Measurements from ENCODE around the gene ADAMTSL1. TPM values are rescaled to one million over a fixed set of nuclear protein-coding genes. Genes with fewer than 3 reads are reported as not detected.

The ADAMTSL1 gene
- total and polyA plus RNA-seq, 9 of the 15 experiments (the other 6 are each of a cell fraction or from before 2014, with no cell fraction given) = 0.01 TPM; not detected in 8

GRCh38 chr9:18935541-18935940 lies 461.6 kb downstream of the ADAMTSL1 start (continued):
- TF ChIP-seq, protein P1, sequence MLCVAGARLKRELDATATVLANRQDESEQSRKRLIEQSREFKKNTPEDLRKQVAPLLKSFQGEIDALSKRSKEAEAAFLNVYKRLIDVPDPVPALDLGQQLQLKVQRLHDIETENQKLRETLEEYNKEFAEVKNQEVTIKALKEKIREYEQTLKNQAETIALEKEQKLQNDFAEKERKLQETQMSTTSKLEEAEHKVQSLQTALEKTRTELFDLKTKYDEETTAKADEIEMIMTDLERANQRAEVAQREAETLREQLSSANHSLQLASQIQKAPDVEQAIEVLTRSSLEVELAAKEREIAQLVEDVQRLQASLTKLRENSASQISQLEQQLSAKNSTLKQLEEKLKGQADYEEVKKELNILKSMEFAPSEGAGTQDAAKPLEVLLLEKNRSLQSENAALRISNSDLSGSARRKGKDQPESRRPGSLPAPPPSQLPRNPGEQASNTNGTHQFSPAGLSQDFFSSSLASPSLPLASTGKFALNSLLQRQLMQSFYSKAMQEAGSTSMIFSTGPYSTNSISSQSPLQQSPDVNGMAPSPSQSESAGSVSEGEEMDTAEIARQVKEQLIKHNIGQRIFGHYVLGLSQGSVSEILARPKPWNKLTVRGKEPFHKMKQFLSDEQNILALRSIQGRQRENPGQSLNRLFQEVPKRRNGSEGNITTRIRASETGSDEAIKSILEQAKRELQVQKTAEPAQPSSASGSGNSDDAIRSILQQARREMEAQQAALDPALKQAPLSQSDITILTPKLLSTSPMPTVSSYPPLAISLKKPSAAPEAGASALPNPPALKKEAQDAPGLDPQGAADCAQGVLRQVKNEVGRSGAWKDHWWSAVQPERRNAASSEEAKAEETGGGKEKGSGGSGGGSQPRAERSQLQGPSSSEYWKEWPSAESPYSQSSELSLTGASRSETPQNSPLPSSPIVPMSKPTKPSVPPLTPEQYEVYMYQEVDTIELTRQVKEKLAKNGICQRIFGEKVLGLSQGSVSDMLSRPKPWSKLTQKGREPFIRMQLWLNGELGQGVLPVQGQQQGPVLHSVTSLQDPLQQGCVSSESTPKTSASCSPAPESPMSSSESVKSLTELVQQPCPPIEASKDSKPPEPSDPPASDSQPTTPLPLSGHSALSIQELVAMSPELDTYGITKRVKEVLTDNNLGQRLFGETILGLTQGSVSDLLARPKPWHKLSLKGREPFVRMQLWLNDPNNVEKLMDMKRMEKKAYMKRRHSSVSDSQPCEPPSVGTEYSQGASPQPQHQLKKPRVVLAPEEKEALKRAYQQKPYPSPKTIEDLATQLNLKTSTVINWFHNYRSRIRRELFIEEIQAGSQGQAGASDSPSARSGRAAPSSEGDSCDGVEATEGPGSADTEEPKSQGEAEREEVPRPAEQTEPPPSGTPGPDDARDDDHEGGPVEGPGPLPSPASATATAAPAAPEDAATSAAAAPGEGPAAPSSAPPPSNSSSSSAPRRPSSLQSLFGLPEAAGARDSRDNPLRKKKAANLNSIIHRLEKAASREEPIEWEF (CRISPR knock-in tag; IDR thresholded peaks at IDR 0.05) = no peak

- intact Hi-C loops (cut with micrococcal nuclease) = no loop called here
- H3K4me2 ChIP-seq (ENCODE audit: insufficient read depth, low read length) = no peak overlapping the region
Measured at GRCh38 chr9:18936094-18936871, 462.3 kb downstream of the ADAMTSL1 start.

More at GRCh38 chr9:18936094-18936871, 462.3 kb downstream of the ADAMTSL1 start:
- H3K9me1 ChIP-seq (ENCODE audit: control insufficient read depth, insufficient read depth, low read length) = no peaks in the 10 kb centered on the region
- ATAC-seq = no peak
- H3K36me3 ChIP-seq (ENCODE audit: control insufficient read depth, insufficient read depth, low read length) = no peaks in the 10 kb centered on the region
- ChIA-PET POLR2A (interaction anchor here (0.7 kb wide), 1 partner anchor 358 kb away, joined by 3 read pairs; no protein-coding TSS in a partner anchor), CTCF (ENCODE audit: low intra/inter-chr PET ratio) (no interaction called here)
- peaks cover 0 to 4% of the 10 kb centered on the region in 2 experiments; a peak in 2 of 5 replicates for H3K4me1 ChIP-seq (replicated peaks in 1 of 2; ENCODE audit: control insufficient read depth in 2 of 2, insufficient read depth in 2 of 2, low read length in 2 of 2)
- no peak for TF ChIP-seq RBFOX2 (IDR thresholded peaks at IDR 0.05; ENCODE audit: low read depth, low read length)
- no peak for TF ChIP-seq ATF6 (CRISPR knock-in tag; IDR thresholded peaks at IDR 0.05)
- no peak for TF ChIP-seq KHSRP (IDR thresholded peaks at IDR 0.05)
- TF ChIP-seq CREB3 (tag; conservative IDR thresholded peaks at IDR 0.05; ENCODE audit: low read depth) = no peak
- no peak for TF ChIP-seq PPARD (CRISPR knock-in tag; IDR thresholded peaks at IDR 0.05)
- FAIRE-seq = no peak
- H3K4me3 ChIP-seq = no peak overlapping the region
- H3K27me3 ChIP-seq (ENCODE audit: control insufficient read depth in 2 of 2, insufficient read depth in 2 of 2, low read length in 2 of 2) = no peaks in the 10 kb centered on the region
- H3K9me3 ChIP-seq (replicated peaks; ENCODE audit: control insufficient read depth, insufficient read depth, low read depth, low read length) = no peaks in the 10 kb centered on the region
- H3K27ac ChIP-seq (ENCODE audit: extremely low read depth, low read depth, low read length) = no peak overlapping the region
- H4K20me1 ChIP-seq (replicated peaks; ENCODE audit: control insufficient read depth, insufficient read depth, low read length) = no peaks in the 10 kb centered on the region
- no peak for DNase-seq (ENCODE audit: extremely low read depth in 1 of 4, low spot score in 3 of 4)
- no peaks in the 10 kb centered on the region for H3K79me2 ChIP-seq (ENCODE audit: control insufficient read depth, insufficient read depth, low read length)
- no TSS peak for BruUV-seq (replicated peaks)
- in situ Hi-C loops (cut with MboI) = no loop called here
- no peak overlapping the region for H2AFZ ChIP-seq (ENCODE audit: low read depth, low read length)
- WGBS (ENCODE audit: insufficient coverage, low coverage, missing lambda C conversion rate) = 2% methylated on average over 7 of the region's 7 CpGs
- no peak overlapping the region for H3K9ac ChIP-seq (ENCODE audit: insufficient read depth in 1 of 2, low read depth in 2 of 2, low read length in 2 of 2)

Data from K562 (cell line).